IMR-90 (cell line): ENCODE data around the gene DPF3. TPM values are rescaled to one million over a fixed set of nuclear protein-coding genes. Genes with fewer than 3 reads are reported as not detected.

ENCODE experiments used
- ATAC-seq: fragments of 200-7000 bp; cut with Tn5 transposase; 2 replicates; pipeline ENCODE4 v1.9.1; 2020; ENCODE audit warnings: low read depth, mild to moderate bottlenecking, moderate library complexity
- BruUV-seq: library from RNA; stranded (reverse); fragments of 400-500 nt; replicated peaks from 2 replicates; lab custom pipeline; 2021; lab: Mats Ljungman, UMichigan
- CTCF ChIA-PET: fragments of 300-600 bp; formaldehyde crosslinking; extraction: SDS; loops from one replicate; lab custom pipeline; 2021; ENCODE audit warnings: antibody characterized with exemption; lab: Yijun Ruan, JAX
- POLR2A ChIA-PET: fragments of 300-600 bp; sonication (Branson Sonifier 250); formaldehyde crosslinking; loops from one replicate; lab custom pipeline; 2022; ENCODE audit warnings: antibody characterized with exemption; ENCODE audit not compliant: unreplicated experiment; lab: Charles Lee
- DNase-seq: peaks from one replicate; pipeline ENCODE4 v3.0.0; 2013
- H2AFZ ChIP-seq: replicated peaks from 2 replicates; pipeline ENCODE3; 2013; ENCODE audit warnings: low read length, mild to moderate bottlenecking; ENCODE audit not compliant: poor library complexity
- H2AK5ac ChIP-seq: 2 replicates; pipeline ENCODE4 v1.6.1; 2013; ENCODE audit warnings: low read depth, low read length, inconsistent platforms
- H2AK9ac ChIP-seq: replicated peaks from 2 replicates; pipeline ENCODE3; 2013; ENCODE audit warnings: mild to moderate bottlenecking, low read depth, low read length, moderate library complexity; ENCODE audit not compliant: poor library complexity
- H2BK120ac ChIP-seq: 2 replicates; pipeline ENCODE4 v1.6.1; 2013; ENCODE audit warnings: low read depth, low read length, inconsistent platforms
- H2BK15ac ChIP-seq: 3 replicates; pipeline ENCODE4 v1.6.1; 2013; ENCODE audit warnings: low read depth, low read length, inconsistent platforms
- H2BK20ac ChIP-seq: 2 replicates; pipeline ENCODE4 v1.6.1; 2013; ENCODE audit warnings: low read depth, mild to moderate bottlenecking, inconsistent platforms, low read length, moderate library complexity
- H2BK5ac ChIP-seq: 2 replicates; pipeline ENCODE4 v1.6.1; 2013; ENCODE audit warnings: mild to moderate bottlenecking, low read depth, low read length, inconsistent platforms; ENCODE audit not compliant: poor library complexity, severe bottlenecking
- H3K14ac ChIP-seq: replicated peaks from 2 replicates; pipeline ENCODE4 v1.6.1; 2013; ENCODE audit warnings: low read depth, low read length, inconsistent platforms
- H3K18ac ChIP-seq: 2 replicates; pipeline ENCODE4 v1.6.1; 2013; ENCODE audit warnings: low read depth, low read length, control low read depth
- H3K23ac ChIP-seq: 2 replicates; pipeline ENCODE4 v1.6.1; 2013; ENCODE audit warnings: low read depth, low read length, inconsistent platforms
- H3K27ac ChIP-seq: 2 replicates; pipeline ENCODE4 v1.5.1; 2013; ENCODE audit warnings: mild to moderate bottlenecking, control low read depth, low read length; ENCODE audit not compliant: insufficient read depth
- H3K27me3 ChIP-seq: 2 replicates; pipeline ENCODE4 v1.6.1; 2013; ENCODE audit warnings: low read length; ENCODE audit not compliant: control insufficient read depth, insufficient read depth
- H3K36me3 ChIP-seq: 2 replicates; pipeline ENCODE4 v1.6.1; 2013; ENCODE audit warnings: low read length, mixed read lengths; ENCODE audit not compliant: control insufficient read depth, insufficient read depth
- H3K4ac ChIP-seq: 2 replicates; pipeline ENCODE4 v1.6.1; 2013; ENCODE audit warnings: low read depth, low read length, inconsistent platforms
- H3K4me1 ChIP-seq: 2 replicates; pipeline ENCODE4 v1.6.1; 2013; ENCODE audit warnings: low read length, mixed read lengths; ENCODE audit not compliant: control insufficient read depth, insufficient read depth
- H3K4me2 ChIP-seq: 2 replicates; pipeline ENCODE4 v1.6.1; 2013; ENCODE audit warnings: low read depth, mild to moderate bottlenecking, control low read depth, low read length, moderate library complexity
- H3K4me3 ChIP-seq: 2 replicates; pipeline ENCODE4 v1.5.1; 2013; ENCODE audit warnings: low read depth, mild to moderate bottlenecking, control low read depth, low read length, moderate library complexity; ENCODE audit not compliant: insufficient read depth
- H3K56ac ChIP-seq: 2 replicates; pipeline ENCODE4 v1.6.1; 2013; ENCODE audit warnings: low read length, inconsistent platforms; ENCODE audit not compliant: insufficient read depth; ENCODE audit errors: extremely low read depth
- H3K79me1 ChIP-seq, 2 experiments: 2 replicates each; pipeline ENCODE4 v1.6.1; 2013; ENCODE audit warnings: low read length in 2 of 2, inconsistent platforms in 1 of 2, low read depth in 1 of 2
- H3K9ac ChIP-seq: 2 replicates; pipeline ENCODE4 v1.6.1; 2013; ENCODE audit warnings: low read depth, low read length, control low read depth
- H3K9me1 ChIP-seq: 2 replicates; pipeline ENCODE4 v1.6.1; 2013; ENCODE audit warnings: low read length, inconsistent platforms; ENCODE audit not compliant: insufficient read depth
- H3K9me3 ChIP-seq: 2 replicates; pipeline ENCODE4 v1.6.1; 2013; ENCODE audit warnings: low read length; ENCODE audit not compliant: control insufficient read depth, insufficient read depth
- H4K20me1 ChIP-seq: 2 replicates; pipeline ENCODE4 v1.6.1; 2013; ENCODE audit warnings: low read length, inconsistent platforms; ENCODE audit not compliant: insufficient read depth
- H4K5ac ChIP-seq: 2 replicates; pipeline ENCODE4 v1.6.1; 2013; ENCODE audit warnings: mild to moderate bottlenecking, low read depth, low read length, control low read depth
- H4K8ac ChIP-seq, 2 experiments: 2 replicates each; pipeline ENCODE4 v1.6.1; 2013; ENCODE audit warnings: low read depth in 2 of 2, low read length in 2 of 2, control low read depth in 1 of 2, inconsistent platforms in 1 of 2
- H4K91ac ChIP-seq: 2 replicates; pipeline ENCODE4 v1.6.1; 2013; ENCODE audit warnings: low read depth, low read length, inconsistent platforms; ENCODE audit not compliant: insufficient read depth
- CEBPB ChIP-seq: IDR thresholded peaks from 2 replicates; pipeline ENCODE4 v1.6.1; 2012; ENCODE audit warnings: low read depth, low read length, improper control_type of control experiment
- CHD1 ChIP-seq: IDR thresholded peaks from 2 replicates; pipeline ENCODE4 v1.6.1; 2012; ENCODE audit warnings: low read depth, low read length, improper control_type of control experiment
- NFE2L2 ChIP-seq: fragments of 150-350 bp; IDR thresholded peaks from 2 replicates; pipeline ENCODE4 v1.6.1; 2016; ENCODE audit warnings: low read depth, mild to moderate bottlenecking, low read length
- POLR2A ChIP-seq: IDR thresholded peaks from 2 replicates; pipeline ENCODE4 v1.6.1; 2012; ENCODE audit warnings: mild to moderate bottlenecking, low read depth, low read length
- RAD21 ChIP-seq: IDR thresholded peaks from 2 replicates; pipeline ENCODE4 v1.6.1; 2012; ENCODE audit warnings: low read length, improper control_type of control experiment
- SMC3 ChIP-seq: fragments of 150-350 bp; IDR thresholded peaks from 2 replicates; pipeline ENCODE4 v1.6.1; 2016; ENCODE audit warnings: low read depth, mild to moderate bottlenecking, antibody characterized with exemption, low read length, moderate library complexity
- WGBS, 2 experiments: methylation state at CpG; one replicate each; pipeline versions ENCODE4 v1.1.5 to v1.1.7; 2013; ENCODE audit warnings: missing lambda C conversion rate in 2 of 2; ENCODE audit not compliant: insufficient read length in 1 of 2; ENCODE audit errors: extremely low coverage in 2 of 2; 5-methylcytosine and 5-hydroxymethylcytosine counted together
- dilution Hi-C: fragments of 300-500 bp; cut with HindIII; formaldehyde crosslinking; loops from one replicate; pipeline ENCODE4 v1.14.3; 2018; ENCODE audit warnings: low sequenced_read_pairs; ENCODE audit not compliant: unreplicated experiment
- in situ Hi-C: fragments of 300-500 bp; cut with MboI; formaldehyde crosslinking; loops from 3 replicates; pipeline ENCODE4 v1.14.3; 2019; ENCODE audit warnings: low sequenced_read_pairs, inconsistent platforms, mixed read lengths
- intact Hi-C: fragments of 100-400 bp; cut with micrococcal nuclease; formaldehyde crosslinking; loops from 2 replicates; pipeline ENCODE4 v1.10.0; 2022
- polyA plus RNA-seq, 3 experiments: library from polyadenylated mRNA; depleted of rRNA; stranded (reverse); fragments of >200 nt; gene quantifications; 2 replicates each; pipeline ENCODE4 v1.2.3, GENCODE V29; 2012; ENCODE audit warnings: low replicate concordance in 1 of 3
- total RNA-seq: library from RNA; depleted of rRNA; stranded (reverse); fragments of >200 nt; gene quantifications from 2 replicates; pipeline ENCODE4 v1.2.3, GENCODE V29; 2012
- TF ChIP-seq, protein P1 (sequence below): fragments of 150-350 bp; IDR thresholded peaks from 2 replicates; pipeline ENCODE4 v1.6.1; 2016; ENCODE audit warnings: low read depth, mild to moderate bottlenecking, low read length, moderate library complexity, borderline replicate concordance
- TF ChIP-seq, protein P2 (sequence below): conservative IDR thresholded peaks from 2 replicates; pipeline ENCODE4 v1.5.1; 2012; ENCODE audit warnings: mild to moderate bottlenecking, low read depth, low read length, improper control_type of control experiment

Gene DPF3
- total and polyA plus RNA-seq, 2 of the 4 experiments (the other 2 are of a cell fraction) = 30.5 to 32.8 TPM

DNA sequence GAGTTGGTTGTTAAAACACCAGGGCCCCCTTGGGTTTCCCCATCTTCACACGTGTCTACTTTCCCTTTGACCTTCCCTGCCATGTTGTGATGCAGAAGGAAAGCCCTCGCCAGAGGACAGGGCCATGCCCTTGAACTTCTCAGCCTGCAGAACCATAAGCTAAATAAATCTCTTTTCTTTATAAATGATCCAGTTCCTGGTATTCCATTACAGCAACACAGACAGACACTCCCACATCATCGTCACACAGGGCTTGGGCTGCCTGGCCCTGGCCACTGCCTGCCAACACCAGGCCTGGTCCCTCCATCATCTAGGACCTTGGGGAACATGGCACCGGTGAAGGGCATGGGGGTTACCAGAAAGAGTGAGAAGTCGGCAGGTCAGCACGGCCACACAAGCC lies 84.8 kb downstream of the DPF3 start:
- Histone ChIP-seq H3K4me3 (no peak overlapping the region), H3K27ac (no peak overlapping the region), H3K27me3 (no peaks in the 10 kb centered on the region), H2BK20ac (no peak overlapping the region), H3K23ac (no peak overlapping the region), H3K9me3 (no peaks in the 10 kb centered on the region), H2AK9ac (no peak overlapping the region), H2BK15ac (no peak overlapping the region), H2BK5ac (no peak overlapping the region), H4K20me1 (peaks cover 22% of the 10 kb centered on the region), H3K36me3 (no peaks in the 10 kb centered on the region), H4K91ac (no peak overlapping the region), H3K4ac (no peak overlapping the region), H4K8ac (no peak overlapping the region), H3K4me1 (peaks cover 8% of the 10 kb centered on the region), H3K56ac (no peak overlapping the region), H2AK5ac (no peak overlapping the region), H3K14ac (0 out of 2 replicates have a peak overlapping the region, but pooled peaks have one; percentile 30), H3K9me1 (peaks cover 9% of the 10 kb centered on the region; the same call in 1 of the 2 replicates), H3K4me2 (no peak overlapping the region), H2BK120ac (no peak overlapping the region), H3K9ac (no peak overlapping the region), H3K18ac (no peak overlapping the region), H3K79me1 (peaks cover 25 to 77% of the 10 kb centered on the region in 2 experiments), H2AFZ (no peak overlapping the region), H4K5ac (no peak overlapping the region)
- DNase-seq (no peak), ATAC-seq (no peak)
- in situ Hi-C loops = no loop called here
- ChIA-PET CTCF (no interaction called here), POLR2A (no interaction called here)
- no peak for TF ChIP-seq NFE2L2
- no peak for TF ChIP-seq SMC3
- TF ChIP-seq CHD1 = no peak
- TF ChIP-seq, protein P1, sequence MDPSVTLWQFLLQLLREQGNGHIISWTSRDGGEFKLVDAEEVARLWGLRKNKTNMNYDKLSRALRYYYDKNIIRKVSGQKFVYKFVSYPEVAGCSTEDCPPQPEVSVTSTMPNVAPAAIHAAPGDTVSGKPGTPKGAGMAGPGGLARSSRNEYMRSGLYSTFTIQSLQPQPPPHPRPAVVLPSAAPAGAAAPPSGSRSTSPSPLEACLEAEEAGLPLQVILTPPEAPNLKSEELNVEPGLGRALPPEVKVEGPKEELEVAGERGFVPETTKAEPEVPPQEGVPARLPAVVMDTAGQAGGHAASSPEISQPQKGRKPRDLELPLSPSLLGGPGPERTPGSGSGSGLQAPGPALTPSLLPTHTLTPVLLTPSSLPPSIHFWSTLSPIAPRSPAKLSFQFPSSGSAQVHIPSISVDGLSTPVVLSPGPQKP = no peak
- TF ChIP-seq CEBPB = no peak
- TF ChIP-seq, protein P2, sequence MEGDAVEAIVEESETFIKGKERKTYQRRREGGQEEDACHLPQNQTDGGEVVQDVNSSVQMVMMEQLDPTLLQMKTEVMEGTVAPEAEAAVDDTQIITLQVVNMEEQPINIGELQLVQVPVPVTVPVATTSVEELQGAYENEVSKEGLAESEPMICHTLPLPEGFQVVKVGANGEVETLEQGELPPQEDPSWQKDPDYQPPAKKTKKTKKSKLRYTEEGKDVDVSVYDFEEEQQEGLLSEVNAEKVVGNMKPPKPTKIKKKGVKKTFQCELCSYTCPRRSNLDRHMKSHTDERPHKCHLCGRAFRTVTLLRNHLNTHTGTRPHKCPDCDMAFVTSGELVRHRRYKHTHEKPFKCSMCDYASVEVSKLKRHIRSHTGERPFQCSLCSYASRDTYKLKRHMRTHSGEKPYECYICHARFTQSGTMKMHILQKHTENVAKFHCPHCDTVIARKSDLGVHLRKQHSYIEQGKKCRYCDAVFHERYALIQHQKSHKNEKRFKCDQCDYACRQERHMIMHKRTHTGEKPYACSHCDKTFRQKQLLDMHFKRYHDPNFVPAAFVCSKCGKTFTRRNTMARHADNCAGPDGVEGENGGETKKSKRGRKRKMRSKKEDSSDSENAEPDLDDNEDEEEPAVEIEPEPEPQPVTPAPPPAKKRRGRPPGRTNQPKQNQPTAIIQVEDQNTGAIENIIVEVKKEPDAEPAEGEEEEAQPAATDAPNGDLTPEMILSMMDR = no peak
- no peak for TF ChIP-seq POLR2A
- no peak for TF ChIP-seq RAD21
- dilution Hi-C loops = no loop called here
- 50% methylated on average over 1 of the region's 6 CpGs; no CpG with 5 or more reads in 1 of the 2 experiments for WGBS, 2 experiments
- intact Hi-C loops = no loop called here
- BruUV-seq = no TSS peak
